Measurements from ENCODE around the gene IL13RA1.

DNA sequence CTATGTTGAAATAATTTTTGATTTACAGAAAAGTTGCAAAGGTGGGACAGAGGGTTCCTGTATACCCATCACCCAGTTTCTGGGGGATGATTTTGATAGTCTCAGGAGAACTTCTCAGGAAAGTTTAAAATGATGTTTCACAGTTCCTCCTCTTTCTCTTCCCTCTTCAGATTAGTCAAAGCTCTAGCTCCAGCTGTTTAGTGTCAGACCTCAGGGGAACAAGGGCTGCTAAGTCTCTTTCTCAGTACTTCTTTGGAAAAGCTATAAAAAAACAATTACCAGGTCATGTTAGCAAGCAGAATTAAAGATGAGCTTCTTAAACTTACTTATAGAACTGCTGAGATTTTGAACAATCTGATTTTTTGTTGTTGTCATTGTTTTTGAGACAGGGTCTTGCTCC, 12.2 kb downstream of the IL13RA1 start:
- TF ChIP-seq EZH2 (IDR thresholded peaks at IDR 0.05; ENCODE audit: borderline replicate concordance, low read length), result no peak
- TF ChIP-seq, protein P1, sequence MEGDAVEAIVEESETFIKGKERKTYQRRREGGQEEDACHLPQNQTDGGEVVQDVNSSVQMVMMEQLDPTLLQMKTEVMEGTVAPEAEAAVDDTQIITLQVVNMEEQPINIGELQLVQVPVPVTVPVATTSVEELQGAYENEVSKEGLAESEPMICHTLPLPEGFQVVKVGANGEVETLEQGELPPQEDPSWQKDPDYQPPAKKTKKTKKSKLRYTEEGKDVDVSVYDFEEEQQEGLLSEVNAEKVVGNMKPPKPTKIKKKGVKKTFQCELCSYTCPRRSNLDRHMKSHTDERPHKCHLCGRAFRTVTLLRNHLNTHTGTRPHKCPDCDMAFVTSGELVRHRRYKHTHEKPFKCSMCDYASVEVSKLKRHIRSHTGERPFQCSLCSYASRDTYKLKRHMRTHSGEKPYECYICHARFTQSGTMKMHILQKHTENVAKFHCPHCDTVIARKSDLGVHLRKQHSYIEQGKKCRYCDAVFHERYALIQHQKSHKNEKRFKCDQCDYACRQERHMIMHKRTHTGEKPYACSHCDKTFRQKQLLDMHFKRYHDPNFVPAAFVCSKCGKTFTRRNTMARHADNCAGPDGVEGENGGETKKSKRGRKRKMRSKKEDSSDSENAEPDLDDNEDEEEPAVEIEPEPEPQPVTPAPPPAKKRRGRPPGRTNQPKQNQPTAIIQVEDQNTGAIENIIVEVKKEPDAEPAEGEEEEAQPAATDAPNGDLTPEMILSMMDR (conservative IDR thresholded peaks at IDR 0.05 in 1 of 2, IDR thresholded peaks at IDR 0.05 in 1 of 2; ENCODE audit: extremely low read depth in 1 of 2, insufficient read depth in 1 of 2, low read depth in 1 of 2, low read length in 2 of 2), result no peak

Measured in mammary epithelial cell (primary cell).